GM23338 (cell line): ENCODE results near the gene MOB3B. TPM values are rescaled to one million over a fixed set of nuclear protein-coding genes. Genes with fewer than 3 reads are reported as not detected.

ENCODE experiments used
- ATAC-seq: fragments of 200-7000 bp; cut with Tn5 transposase; 3 replicates; pipeline ENCODE4 v1.9.1; 2020
- DNase-seq: peaks from one replicate; pipeline ENCODE4 v3.0.0-alpha.2; 2015; ENCODE audit warnings: low spot score
- H2AFZ ChIP-seq: fragments of 200-600 bp; sonication (generic); 2 replicates; pipeline ENCODE4 v1.8.0; 2016; ENCODE audit warnings: antibody characterized with exemption, mild to moderate bottlenecking, moderate library complexity
- H3F3A ChIP-seq: fragments of 200-600 bp; sonication (generic); replicated peaks from 2 replicates; pipeline ENCODE4 v1.8.0; 2017; ENCODE audit warnings: antibody characterized with exemption, mixed run types, low read depth
- H3K27ac ChIP-seq: fragments of 200-600 bp; sonication (generic); 2 replicates; pipeline ENCODE4 v1.6.1; 2016; ENCODE audit warnings: low read depth
- H3K27me3 ChIP-seq: fragments of 200-600 bp; sonication (generic); 2 replicates; pipeline ENCODE4 v1.8.0; 2016; ENCODE audit warnings: mild to moderate bottlenecking, mixed run types, moderate library complexity; ENCODE audit not compliant: insufficient read depth
- H3K36me3 ChIP-seq: fragments of 200-600 bp; sonication (generic); 2 replicates; pipeline ENCODE4 v1.8.0; 2016; ENCODE audit warnings: mild to moderate bottlenecking; ENCODE audit not compliant: insufficient read depth
- H3K4me1 ChIP-seq: fragments of 200-600 bp; sonication (generic); 2 replicates; pipeline ENCODE4 v1.8.0; 2016; ENCODE audit warnings: mild to moderate bottlenecking, moderate library complexity; ENCODE audit not compliant: insufficient read depth
- H3K4me2 ChIP-seq: fragments of 200-600 bp; sonication (generic); 2 replicates; pipeline ENCODE4 v1.7.1; 2017; ENCODE audit warnings: mixed run types
- H3K4me3 ChIP-seq: fragments of 200-600 bp; sonication (generic); 2 replicates; pipeline ENCODE4 v1.6.1; 2016; ENCODE audit warnings: mixed run types
- H3K79me2 ChIP-seq: fragments of 200-600 bp; sonication (generic); replicated peaks from 2 replicates; pipeline ENCODE4 v1.8.0; 2017; ENCODE audit warnings: mild to moderate bottlenecking; ENCODE audit not compliant: insufficient read depth
- H3K9me2 ChIP-seq: fragments of 200-600 bp; sonication (generic); 2 replicates; pipeline ENCODE4 v1.8.0; 2017; ENCODE audit not compliant: insufficient read depth
- H4K20me1 ChIP-seq: fragments of 200-600 bp; sonication (generic); replicated peaks from 2 replicates; pipeline ENCODE4 v1.8.0; 2017; ENCODE audit warnings: mild to moderate bottlenecking; ENCODE audit not compliant: insufficient read depth
- H3K27ac Mint-ChIP-seq: 2 replicates; pipeline ENCODE4 v1.8.0; 2020; ENCODE audit warnings: inconsistent platforms, mild to moderate bottlenecking, moderate library complexity, mixed read lengths
- H3K27me3 Mint-ChIP-seq: 3 replicates; pipeline ENCODE4 v1.8.0; 2022; ENCODE audit warnings: low read depth, mild to moderate bottlenecking, moderate library complexity, mixed read lengths, inconsistent platforms; ENCODE audit not compliant: insufficient read depth, poor library complexity
- H3K36me3 Mint-ChIP-seq: 3 replicates; pipeline ENCODE4 v1.8.0; 2021; ENCODE audit warnings: low read depth, mild to moderate bottlenecking, inconsistent platforms, moderate library complexity, mixed read lengths
- H3K4me1 Mint-ChIP-seq: 3 replicates; pipeline ENCODE4 v1.8.0; 2020; ENCODE audit warnings: mild to moderate bottlenecking, inconsistent platforms, mixed read lengths
- H3K4me3 Mint-ChIP-seq: 3 replicates; pipeline ENCODE4 v1.8.0; 2021; ENCODE audit warnings: moderate library complexity, mild to moderate bottlenecking, inconsistent platforms, mixed read lengths
- H3K9me3 Mint-ChIP-seq: 3 replicates; pipeline ENCODE4 v1.8.0; 2020; ENCODE audit warnings: moderate library complexity, mild to moderate bottlenecking, inconsistent platforms, mixed read lengths
- JUNB ChIP-seq: IDR thresholded peaks from one replicate; pipeline ENCODE4 v1.6.1; 2016; ENCODE audit warnings: antibody characterized with exemption; ENCODE audit not compliant: unreplicated experiment
- NANOG ChIP-seq: IDR thresholded peaks from 2 replicates; pipeline ENCODE4 v1.6.1; 2016; ENCODE audit warnings: antibody characterized with exemption, borderline replicate concordance
- POLR2AphosphoS5 ChIP-seq: IDR thresholded peaks from 2 replicates; pipeline ENCODE4 v1.6.1; 2016; ENCODE audit warnings: antibody characterized with exemption, low read depth
- REST ChIP-seq: IDR thresholded peaks from one replicate; pipeline ENCODE4 v1.6.1; 2018; ENCODE audit warnings: antibody characterized with exemption; ENCODE audit not compliant: unreplicated experiment
- STAT1 ChIP-seq: IDR thresholded peaks from one replicate; pipeline ENCODE4 v1.6.1; 2016; ENCODE audit warnings: antibody characterized with exemption; ENCODE audit not compliant: unreplicated experiment
- ZNF331 ChIP-seq: fragments of 250-450 bp; sonication (Bioruptor Pico); IDR thresholded peaks from 2 replicates; pipeline ENCODE4 v1.5.0; 2020; ENCODE audit warnings: low read depth, mild to moderate bottlenecking, moderate library complexity
- polyA plus RNA-seq: library from polyadenylated mRNA; unstranded; fragments of >200 nt; fragmentation: Nextera tagmentation; extraction: Ambion mirVana; gene quantifications from 2 replicates; pipeline ENCODE4 v1.2.1, GENCODE V29; 2016
- total RNA-seq: library from RNA; depleted of rRNA; stranded (reverse); fragments of >200 nt; shearing (Covaris generic); gene quantifications from 2 replicates; pipeline ENCODE4 v1.2.3, GENCODE V29; 2014
- TF ChIP-seq, protein P1 (sequence below), 2 experiments: fragments of 200-600 bp in 1 of 2; sonication (generic) in 1 of 2; conservative IDR thresholded peaks; 2 replicates each; pipeline versions ENCODE4 v1.5.1 to v1.6.1; 2016 to 2017; ENCODE audit warnings: antibody characterized with exemption in 2 of 2, low read depth in 2 of 2, mild to moderate bottlenecking in 2 of 2, moderate library complexity in 1 of 2
- TF ChIP-seq, protein P2 (sequence below): IDR thresholded peaks from 2 replicates; pipeline ENCODE4 v1.6.1; 2016; ENCODE audit warnings: antibody characterized with exemption

The MOB3B gene
- total and polyA plus RNA-seq, 2 experiments from 2014 or later: 7.6 to 12.1 TPM

DNA sequence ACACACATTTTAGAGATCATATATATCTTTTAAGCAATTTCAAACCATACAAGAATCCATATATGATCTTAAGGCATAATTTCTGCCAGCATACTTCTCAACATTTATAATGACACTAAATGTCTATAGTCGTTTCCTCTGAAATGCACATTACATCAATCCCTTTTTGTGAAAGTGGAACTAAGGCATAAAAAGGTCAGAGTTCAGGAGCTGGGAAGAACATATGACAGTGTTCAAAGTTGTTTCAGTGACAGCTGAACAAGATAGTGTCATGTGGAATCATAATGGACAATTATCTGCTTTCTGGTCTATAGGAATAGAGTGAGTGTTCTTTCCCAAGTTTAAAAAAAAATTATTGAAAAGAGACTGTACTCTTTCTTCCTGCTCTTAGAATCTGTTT lies 2.4 kb upstream of the MOB3B start:
- H3K4me1 ChIP-seq: peaks cover 22% of the 10 kb centered on the region
- H2AFZ ChIP-seq: no peak overlapping the region
- 0 out of 2 replicates have a peak, but pooled peaks cover under 1% of the 10 kb centered on the region for H3K79me2 ChIP-seq
- H3K4me3 ChIP-seq: no peak overlapping the region
- no peak for DNase-seq
- H4K20me1 ChIP-seq: no peaks in the 10 kb centered on the region
- TF ChIP-seq JUNB (no peak), REST (no peak), ZNF331 (CRISPR knock-in tag) (no peak), STAT1 (no peak)
- TF ChIP-seq, protein P1, sequence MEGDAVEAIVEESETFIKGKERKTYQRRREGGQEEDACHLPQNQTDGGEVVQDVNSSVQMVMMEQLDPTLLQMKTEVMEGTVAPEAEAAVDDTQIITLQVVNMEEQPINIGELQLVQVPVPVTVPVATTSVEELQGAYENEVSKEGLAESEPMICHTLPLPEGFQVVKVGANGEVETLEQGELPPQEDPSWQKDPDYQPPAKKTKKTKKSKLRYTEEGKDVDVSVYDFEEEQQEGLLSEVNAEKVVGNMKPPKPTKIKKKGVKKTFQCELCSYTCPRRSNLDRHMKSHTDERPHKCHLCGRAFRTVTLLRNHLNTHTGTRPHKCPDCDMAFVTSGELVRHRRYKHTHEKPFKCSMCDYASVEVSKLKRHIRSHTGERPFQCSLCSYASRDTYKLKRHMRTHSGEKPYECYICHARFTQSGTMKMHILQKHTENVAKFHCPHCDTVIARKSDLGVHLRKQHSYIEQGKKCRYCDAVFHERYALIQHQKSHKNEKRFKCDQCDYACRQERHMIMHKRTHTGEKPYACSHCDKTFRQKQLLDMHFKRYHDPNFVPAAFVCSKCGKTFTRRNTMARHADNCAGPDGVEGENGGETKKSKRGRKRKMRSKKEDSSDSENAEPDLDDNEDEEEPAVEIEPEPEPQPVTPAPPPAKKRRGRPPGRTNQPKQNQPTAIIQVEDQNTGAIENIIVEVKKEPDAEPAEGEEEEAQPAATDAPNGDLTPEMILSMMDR (conservative IDR thresholded peaks at IDR 0.05; ENCODE audit: low read depth in 2 of 2): no peak
- H3K27ac ChIP-seq: no peak overlapping the region
- no peak overlapping the region for H3K4me2 ChIP-seq
- no peaks in the 10 kb centered on the region for H3K36me3 Mint-ChIP-seq
- no peaks in the 10 kb centered on the region for H3F3A ChIP-seq
- H3K4me3 Mint-ChIP-seq: no peak overlapping the region
- peaks cover 40% of the 10 kb centered on the region for H3K4me1 Mint-ChIP-seq
- no peaks in the 10 kb centered on the region for H3K9me2 ChIP-seq
- H3K27me3 ChIP-seq: peaks cover 6% of the 10 kb centered on the region; the same call in 1 of the 2 replicates
- peaks cover 12% of the 10 kb centered on the region for H3K27me3 Mint-ChIP-seq
- no peaks in the 10 kb centered on the region for H3K9me3 Mint-ChIP-seq
- H3K27ac Mint-ChIP-seq: no peak overlapping the region
- no peak for ATAC-seq
- no peaks in the 10 kb centered on the region for H3K36me3 ChIP-seq

DNA sequence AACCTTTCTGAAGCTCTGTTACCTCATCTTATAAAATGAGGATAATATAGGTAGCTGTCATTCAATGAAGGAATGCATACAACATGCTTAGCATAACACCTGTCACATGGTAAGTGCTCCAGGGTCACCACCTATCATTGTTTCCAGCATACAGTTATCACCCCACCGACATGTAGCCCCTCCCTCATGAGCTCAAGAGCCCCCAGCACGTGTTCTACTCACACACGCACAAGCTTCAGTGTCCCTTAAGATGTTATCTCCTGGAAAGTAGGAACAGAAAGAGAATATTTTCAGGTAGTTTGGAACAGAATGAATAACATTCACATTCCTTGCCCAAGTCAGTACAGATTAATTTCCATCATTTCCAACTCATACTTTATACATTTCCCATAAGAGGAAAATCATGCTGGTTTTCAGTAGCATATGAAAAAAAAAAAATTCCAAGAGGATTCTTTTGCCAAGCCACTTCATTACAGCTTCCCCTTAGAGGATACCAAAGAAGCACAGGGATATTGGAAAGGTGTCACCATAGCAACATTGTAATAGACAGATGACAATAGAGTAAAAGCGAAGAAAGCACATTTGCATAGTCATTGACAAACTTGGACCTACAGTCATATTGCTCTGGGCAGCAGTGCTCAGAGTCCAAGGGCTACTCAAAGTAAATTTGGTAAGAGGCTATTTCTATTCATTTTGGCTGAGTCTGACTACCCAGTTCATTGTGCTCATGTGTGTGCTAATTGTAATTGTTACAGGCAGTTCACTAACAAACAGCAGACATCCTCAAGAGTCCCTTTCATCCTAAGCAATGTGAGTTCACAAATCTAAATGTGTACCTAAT lies 1.5 kb upstream of the MOB3B start:
- no peak overlapping the region for H2AFZ ChIP-seq
- Mint-ChIP-seq H3K36me3 (no peaks in the 10 kb centered on the region), H3K27ac (no peak overlapping the region), H3K4me1 (peaks cover 42% of the 10 kb centered on the region), H3K27me3 (peaks cover 12% of the 10 kb centered on the region), H3K4me3 (no peak overlapping the region), H3K9me3 (no peaks in the 10 kb centered on the region)
- no peaks in the 10 kb centered on the region for H3K36me3 ChIP-seq
- H3K4me2 ChIP-seq: no peak overlapping the region
- no peaks in the 10 kb centered on the region for H3F3A ChIP-seq
- no peak overlapping the region for H3K4me3 ChIP-seq
- H4K20me1 ChIP-seq: no peaks in the 10 kb centered on the region
- H3K79me2 ChIP-seq: 0 out of 2 replicates have a peak, but pooled peaks cover 8% of the 10 kb centered on the region
- ATAC-seq: no peak
- H3K27ac ChIP-seq: no peak overlapping the region
- H3K9me2 ChIP-seq: no peaks in the 10 kb centered on the region
- H3K4me1 ChIP-seq: peaks cover 24% of the 10 kb centered on the region
- H3K27me3 ChIP-seq: peaks cover 10% of the 10 kb centered on the region; the same call in 1 of the 2 replicates
- DNase-seq: no peak
- no peak for TF ChIP-seq STAT1
- no peak for TF ChIP-seq ZNF331 (CRISPR knock-in tag)
- no peak for TF ChIP-seq NANOG
- TF ChIP-seq POLR2AphosphoS5: no peak
- TF ChIP-seq, protein P1 (conservative IDR thresholded peaks at IDR 0.05; ENCODE audit: low read depth in 2 of 2): no peak
- TF ChIP-seq, protein P2, sequence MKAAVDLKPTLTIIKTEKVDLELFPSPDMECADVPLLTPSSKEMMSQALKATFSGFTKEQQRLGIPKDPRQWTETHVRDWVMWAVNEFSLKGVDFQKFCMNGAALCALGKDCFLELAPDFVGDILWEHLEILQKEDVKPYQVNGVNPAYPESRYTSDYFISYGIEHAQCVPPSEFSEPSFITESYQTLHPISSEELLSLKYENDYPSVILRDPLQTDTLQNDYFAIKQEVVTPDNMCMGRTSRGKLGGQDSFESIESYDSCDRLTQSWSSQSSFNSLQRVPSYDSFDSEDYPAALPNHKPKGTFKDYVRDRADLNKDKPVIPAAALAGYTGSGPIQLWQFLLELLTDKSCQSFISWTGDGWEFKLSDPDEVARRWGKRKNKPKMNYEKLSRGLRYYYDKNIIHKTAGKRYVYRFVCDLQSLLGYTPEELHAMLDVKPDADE: no peak
